ENCODE measurements around the gene GOLGA8S.
"Not testable (repeated sequence)": the region's sequence is repeated elsewhere in the genome, so short reads cannot be mapped to it uniquely, and the experiment has no call there.

GOLGA8S gene

DNA sequence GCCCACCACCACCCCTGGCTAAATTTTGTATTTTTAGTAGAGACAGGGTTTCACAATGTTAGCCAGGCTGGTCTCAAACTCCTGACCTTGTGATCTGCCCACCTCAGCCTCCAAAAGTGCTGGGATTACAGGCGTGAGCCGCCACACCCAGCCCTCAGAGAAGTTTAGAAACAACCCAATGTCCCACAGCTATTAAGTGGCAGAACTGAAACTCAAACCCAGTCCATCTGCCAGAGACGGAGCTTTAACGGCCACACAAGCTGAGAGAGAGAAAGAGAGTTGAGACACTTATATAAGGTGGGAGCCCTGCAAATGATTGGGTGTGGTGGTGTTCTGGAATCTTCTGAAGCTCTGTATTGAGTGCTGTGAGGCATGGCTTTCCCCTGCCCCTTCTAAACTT lies 43.8 kb downstream of the GOLGA8S start:
- not testable (repeated sequence) for DNase-seq

DNA sequence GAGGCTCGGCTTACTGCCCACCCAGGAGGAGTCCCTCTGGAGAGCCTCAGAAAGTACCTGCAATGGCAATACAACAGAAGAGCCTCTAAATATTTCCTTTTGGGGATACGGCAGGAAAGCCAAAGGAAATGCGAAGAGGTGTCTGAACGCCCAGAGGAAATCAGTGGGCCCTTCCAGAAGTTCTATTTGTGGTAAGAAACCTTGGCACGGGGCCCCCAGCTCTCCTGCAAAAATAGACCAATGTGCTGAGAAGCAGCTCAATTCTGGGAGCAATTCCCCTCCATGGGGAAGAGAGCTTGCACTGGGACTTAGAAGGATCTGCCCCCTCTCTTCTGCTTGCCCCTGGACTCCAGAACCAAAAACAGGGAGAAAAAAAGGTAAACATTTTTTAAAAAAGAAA lies 44.7 kb downstream of the GOLGA8S start:
- DNase-seq: not testable (repeated sequence)

DNA sequence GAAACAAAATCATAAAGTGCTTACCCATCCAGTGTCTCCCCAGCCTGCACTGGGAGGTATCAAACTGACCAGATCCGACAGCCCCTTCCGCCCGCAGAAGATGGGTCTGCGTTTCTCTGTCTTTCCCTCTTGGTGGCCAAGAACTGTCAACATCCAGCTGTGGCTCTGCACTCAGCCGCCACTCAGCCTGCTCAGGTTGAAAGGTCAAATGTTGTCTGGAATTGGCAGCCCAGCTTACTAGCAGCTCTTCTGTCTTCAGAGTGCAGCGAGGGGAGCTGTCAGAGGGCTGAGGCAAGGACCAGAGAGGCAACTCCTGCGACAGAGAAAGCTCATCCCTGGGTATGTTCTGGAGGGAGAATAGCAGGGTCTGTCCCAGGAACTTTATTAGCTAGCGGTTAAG lies 47.1 kb downstream of the GOLGA8S start:
- no peak for DNase-seq

DNA sequence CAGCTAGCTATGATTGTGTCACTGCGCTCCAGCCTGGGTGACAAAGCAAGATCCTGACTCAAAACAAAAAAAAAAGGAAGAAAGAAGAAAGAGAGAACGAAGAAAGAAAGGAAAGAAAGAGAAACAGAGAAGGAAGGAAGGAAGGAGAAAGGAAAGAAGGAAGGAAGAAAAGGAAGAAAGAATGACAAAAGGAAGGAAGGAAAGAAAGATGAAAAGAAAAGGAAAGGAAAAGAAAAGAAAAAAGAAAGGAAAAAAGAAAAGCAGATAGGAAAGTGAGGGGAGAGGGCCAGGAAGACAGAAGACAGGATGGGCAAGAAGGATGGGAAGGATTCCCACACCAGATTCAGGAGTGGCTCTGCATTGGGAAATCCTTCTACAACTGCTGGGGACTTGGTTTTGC lies 47.6 kb downstream of the GOLGA8S start:
- DNase-seq: no peak

DNA sequence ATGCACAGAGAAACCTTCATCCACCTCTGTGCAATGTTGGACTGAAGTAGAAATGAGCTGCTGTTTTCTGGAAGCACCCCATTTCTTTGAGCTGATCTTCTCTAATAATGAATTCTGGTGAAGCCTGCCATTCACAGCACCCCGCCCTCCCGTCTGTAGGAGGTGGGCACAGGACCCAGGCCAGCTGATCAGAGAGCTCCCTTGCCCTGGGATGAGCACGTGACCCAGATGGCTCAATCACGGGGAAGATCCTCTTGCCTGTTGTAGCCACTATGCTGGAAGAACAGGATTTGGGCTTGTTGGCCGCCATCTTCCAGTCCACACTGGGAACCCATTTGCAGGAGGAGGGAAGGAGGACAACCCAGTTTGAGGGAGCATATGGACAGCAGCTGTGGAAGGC lies 48.0 kb downstream of the GOLGA8S start:
- DNase-seq: no peak

DNA sequence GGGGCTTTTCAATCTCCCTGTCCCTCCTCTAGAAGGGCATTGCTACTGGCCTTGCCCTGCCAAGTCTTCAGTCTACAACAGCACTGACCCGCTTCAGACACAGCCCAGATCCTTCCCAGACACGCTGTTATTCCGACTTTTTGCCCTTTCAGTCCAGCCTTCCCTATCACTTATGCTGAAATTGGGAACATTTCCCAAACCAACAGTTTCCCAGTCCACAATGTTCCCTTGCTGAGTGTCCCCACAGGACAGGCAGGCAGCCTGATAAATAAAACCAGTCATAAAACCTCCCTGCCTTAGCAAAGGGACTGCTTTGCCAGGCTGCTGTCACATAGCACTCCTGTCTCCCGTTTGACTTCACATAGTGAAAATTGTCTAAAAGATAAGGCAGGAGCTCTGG lies 49.0 kb downstream of the GOLGA8S start:
- DNase-seq: no peak

DNA sequence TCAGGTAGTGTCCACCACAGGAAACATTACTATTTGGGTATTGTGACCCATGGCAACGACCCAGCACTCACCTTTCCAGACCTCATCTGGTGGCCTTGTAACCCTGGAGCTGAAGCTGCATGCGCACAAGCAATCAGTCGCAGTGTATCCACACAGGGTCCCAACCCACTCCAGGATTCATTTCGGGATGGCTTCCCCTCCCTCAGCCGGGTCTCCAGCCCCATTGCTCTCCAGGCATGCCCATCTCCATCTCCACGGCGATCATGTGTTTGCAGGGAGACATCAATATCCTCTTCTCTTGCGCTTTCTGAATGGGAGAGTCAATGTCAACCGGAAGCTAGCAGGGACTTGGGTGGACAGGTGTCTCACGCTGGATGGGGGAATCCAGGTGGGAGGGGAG lies 57.3 kb downstream of the GOLGA8S start:
- DNase-seq: no peak

DNA sequence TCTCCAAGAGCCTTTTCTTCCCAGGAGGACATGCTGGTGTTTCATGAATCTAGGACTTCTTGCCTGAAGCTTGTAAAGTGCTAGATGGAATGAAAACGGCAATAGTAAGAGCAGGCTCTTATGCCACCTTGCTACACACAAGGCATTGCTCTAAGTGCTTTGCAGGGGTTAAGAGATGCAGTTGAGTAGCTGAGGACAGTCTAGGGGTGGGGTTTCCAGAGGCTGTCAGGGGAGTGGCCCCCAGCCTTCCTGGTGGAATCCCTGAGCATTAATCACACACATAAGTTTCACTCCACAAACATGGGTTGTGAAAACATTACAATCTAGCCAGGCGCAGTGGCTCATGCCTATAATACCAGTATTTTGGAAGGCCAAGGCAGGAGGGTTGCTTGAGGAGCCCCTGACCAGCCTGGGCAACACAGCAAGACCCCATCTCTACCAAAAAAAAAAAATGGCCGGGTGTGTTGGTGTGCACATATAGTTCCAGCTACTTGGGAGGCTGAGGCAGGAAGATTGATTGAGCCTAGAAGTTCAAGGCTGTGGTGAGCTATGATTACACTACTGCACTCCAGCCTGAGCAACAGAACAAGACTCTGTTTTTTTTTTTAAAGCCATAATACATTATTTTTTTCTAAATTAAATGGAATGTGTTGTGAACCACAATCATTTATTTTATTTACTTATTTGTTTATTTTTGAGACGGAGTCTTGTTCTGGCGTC lies 58.5 kb downstream of the GOLGA8S start:
- DNase-seq: not testable (repeated sequence)

Measured in activated CD4-positive, alpha-beta T cell treated with anti-CD3 and anti-CD28 coated beads, Interleukin-2, amount 50 U/mL, for 48 hours (primary cell).